ENCODE measurements around the gene ADAMTS18.

DNA sequence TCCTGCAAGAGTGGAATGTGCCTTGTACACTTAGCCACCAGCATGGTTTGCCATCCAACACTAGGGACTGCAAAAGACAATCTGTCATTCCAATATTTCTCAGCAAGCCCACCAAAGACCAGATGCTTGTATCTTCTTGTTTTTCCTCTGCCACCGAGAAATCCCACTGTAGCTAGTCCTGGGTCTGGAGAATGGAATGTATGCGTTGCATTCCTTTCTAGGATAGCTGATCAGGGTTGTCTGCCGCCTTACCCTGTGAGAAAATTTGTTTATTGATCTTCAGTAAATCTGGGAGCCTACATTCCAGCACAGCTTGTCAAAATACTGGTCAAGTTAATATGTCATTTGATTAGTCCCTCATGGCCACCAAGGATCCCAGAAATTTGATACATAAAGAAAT is 28.1 kb upstream of the ADAMTS18 start:
- TF ChIP-seq ZNF76 (tag by site-specific recombination; IDR thresholded peaks at IDR 0.05; ENCODE audit: borderline replicate concordance, low read depth) (no peak), YY1 (tag by site-specific recombination; IDR thresholded peaks at IDR 0.05) (no peak), ZNF549 (tag by site-specific recombination; IDR thresholded peaks at IDR 0.05) (no peak)

Measured in HEK293 (cell line).